Measurements from ENCODE around the gene SORCS2.

SORCS2 gene

GRCh38 chr4:7306021-7306965, 114.0 kb downstream of the SORCS2 start:
- ChIA-PET POLR2A (no interaction called here), CTCF (no interaction called here)
- no peak for DNase-seq (ENCODE audit: extremely low spot score)
- TF ChIP-seq, protein P1, sequence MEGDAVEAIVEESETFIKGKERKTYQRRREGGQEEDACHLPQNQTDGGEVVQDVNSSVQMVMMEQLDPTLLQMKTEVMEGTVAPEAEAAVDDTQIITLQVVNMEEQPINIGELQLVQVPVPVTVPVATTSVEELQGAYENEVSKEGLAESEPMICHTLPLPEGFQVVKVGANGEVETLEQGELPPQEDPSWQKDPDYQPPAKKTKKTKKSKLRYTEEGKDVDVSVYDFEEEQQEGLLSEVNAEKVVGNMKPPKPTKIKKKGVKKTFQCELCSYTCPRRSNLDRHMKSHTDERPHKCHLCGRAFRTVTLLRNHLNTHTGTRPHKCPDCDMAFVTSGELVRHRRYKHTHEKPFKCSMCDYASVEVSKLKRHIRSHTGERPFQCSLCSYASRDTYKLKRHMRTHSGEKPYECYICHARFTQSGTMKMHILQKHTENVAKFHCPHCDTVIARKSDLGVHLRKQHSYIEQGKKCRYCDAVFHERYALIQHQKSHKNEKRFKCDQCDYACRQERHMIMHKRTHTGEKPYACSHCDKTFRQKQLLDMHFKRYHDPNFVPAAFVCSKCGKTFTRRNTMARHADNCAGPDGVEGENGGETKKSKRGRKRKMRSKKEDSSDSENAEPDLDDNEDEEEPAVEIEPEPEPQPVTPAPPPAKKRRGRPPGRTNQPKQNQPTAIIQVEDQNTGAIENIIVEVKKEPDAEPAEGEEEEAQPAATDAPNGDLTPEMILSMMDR (IDR thresholded peaks at IDR 0.05; ENCODE audit: control extremely low read depth, extremely low read depth, low read depth, missing control alignments), result no peak

- POLR2A ChIA-PET, result no interaction called here
- DNase-seq (ENCODE audit: extremely low spot score), result no peak
- CTCF ChIA-PET, result no interaction called here
- TF ChIP-seq, protein P1 (IDR thresholded peaks at IDR 0.05; ENCODE audit: control extremely low read depth, extremely low read depth, low read depth, missing control alignments), result no peak
Observed at GRCh38 chr4:7306986-7307385, 114.6 kb downstream of the SORCS2 start.

DNA sequence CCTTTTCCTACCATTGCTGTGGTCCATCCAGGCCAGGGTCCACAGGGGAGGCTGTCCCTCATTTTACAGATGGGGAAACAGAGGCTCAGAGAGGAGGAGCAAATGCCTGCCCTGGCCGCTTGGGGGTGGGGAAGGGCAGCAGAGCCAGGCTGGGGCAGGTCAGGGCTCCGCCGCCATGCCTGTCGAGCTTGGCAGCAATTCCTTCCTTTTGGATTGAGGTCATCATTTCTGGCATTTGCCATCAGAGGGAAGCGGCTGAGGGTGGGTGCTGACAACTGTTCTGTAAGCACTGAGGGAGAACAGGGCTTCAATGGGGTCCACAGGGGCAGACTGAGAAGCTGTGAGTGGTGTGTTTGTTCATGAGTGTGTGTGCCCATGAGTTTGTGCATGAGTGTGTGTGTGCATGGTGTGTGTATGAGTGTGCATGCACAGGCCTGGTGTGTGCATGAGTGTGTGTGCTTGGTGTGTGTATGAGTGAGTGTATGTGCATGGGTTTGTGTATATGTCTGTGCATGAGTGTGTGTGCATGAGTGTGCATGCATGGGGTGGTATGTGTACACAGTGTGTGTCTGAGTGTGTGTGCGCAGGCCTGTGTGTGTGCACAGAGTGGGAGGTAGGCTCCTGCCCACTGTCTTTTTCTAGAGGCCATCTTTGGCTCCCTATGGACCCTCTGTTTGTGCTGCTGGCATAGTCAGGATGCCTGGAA, 115.2 kb downstream of the SORCS2 start:
- CTCF ChIA-PET, result interaction anchor here (1.0 kb wide), 1 partner anchor 8 kb away, joined by 3 read pairs; no protein-coding TSS in a partner anchor
- TF ChIP-seq, protein P1 (IDR thresholded peaks at IDR 0.05; ENCODE audit: control extremely low read depth, extremely low read depth, low read depth, missing control alignments), result no peak
- DNase-seq (ENCODE audit: extremely low spot score), result no peak
- POLR2A ChIA-PET, result no interaction called here

DNA sequence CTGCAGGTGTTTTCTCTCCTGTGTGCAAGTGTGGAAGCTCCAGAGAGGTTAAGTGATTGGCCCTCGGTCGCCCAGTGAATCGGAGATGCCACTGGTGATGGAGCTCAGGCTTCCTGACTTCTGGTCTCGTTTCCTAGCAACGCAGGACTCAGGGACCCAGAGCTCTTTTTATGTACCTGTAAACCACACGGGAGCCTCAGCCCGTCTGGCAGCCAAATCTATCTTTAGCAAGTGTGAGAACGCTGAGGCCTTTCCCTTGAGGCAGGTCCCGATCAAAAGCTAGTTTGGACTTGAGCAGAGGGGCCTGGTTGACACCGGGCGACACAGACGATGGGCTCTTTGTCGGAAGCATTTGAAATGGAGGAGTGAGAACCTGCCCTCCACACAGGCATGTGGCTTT, 116.8 kb downstream of the SORCS2 start:
- ChIA-PET POLR2A (no interaction called here), CTCF (interaction anchor here (1.1 kb wide), 1 partner anchor 23 kb away, joined by 3 read pairs; no protein-coding TSS in a partner anchor)
- TF ChIP-seq, protein P1 (IDR thresholded peaks at IDR 0.05; ENCODE audit: control extremely low read depth, extremely low read depth, low read depth, missing control alignments), result no peak
- DNase-seq (ENCODE audit: extremely low spot score), result no peak

GRCh38 chr4:7309636-7310390, 117.5 kb downstream of the SORCS2 start:
- DNase-seq (ENCODE audit: extremely low spot score), result no peak
- ChIA-PET CTCF (interaction anchor here (1.1 kb wide), 1 partner anchor 24 kb away, joined by 3 read pairs; no protein-coding TSS in a partner anchor), POLR2A (no interaction called here)
- TF ChIP-seq, protein P1 (IDR thresholded peaks at IDR 0.05; ENCODE audit: control extremely low read depth, extremely low read depth, low read depth, missing control alignments), result no peak

- DNase-seq (ENCODE audit: extremely low spot score), result no peak
- CTCF ChIA-PET, result no interaction called here
- POLR2A ChIA-PET, result no interaction called here
- TF ChIP-seq, protein P1 (IDR thresholded peaks at IDR 0.05; ENCODE audit: control extremely low read depth, extremely low read depth, low read depth, missing control alignments), result no peak
Observed at GRCh38 chr4:7310451-7310850, 118.1 kb downstream of the SORCS2 start.

Measured in GM10248 (cell line).